ENCODE results near the gene PKD2L1. TPM values are rescaled to one million over a fixed set of nuclear protein-coding genes. Genes with fewer than 3 reads are reported as not detected.
A peak's percentile ranks its signal among the peaks of the same experiment; 100 is the strongest.

Gene PKD2L1
- total RNA-seq, 1 experiment from 2014 or later = not detected

- Histone ChIP-seq H3K4me3 (ENCODE audit: low read length) (no peak overlapping the region), H3K4me2 (ENCODE audit: low read length) (no peak overlapping the region), H3K4me1 (ENCODE audit: insufficient read depth, low read length) (peaks cover 5% of the 10 kb centered on the region; the same call in 1 of the 2 replicates), H3K27me3 (ENCODE audit: low read length) (peaks cover 9% of the 10 kb centered on the region), H3F3A (ENCODE audit: low read length, unreplicated experiment) (no peaks in the 10 kb centered on the region), H3K9me3 (ENCODE audit: low read length) (no peaks in the 10 kb centered on the region), H2AFZ (ENCODE audit: low read length) (no peak overlapping the region), H3K27ac (ENCODE audit: low read length) (no peak overlapping the region), H3K36me3 (ENCODE audit: low read depth, low read length) (no peaks in the 10 kb centered on the region), H3K9ac (ENCODE audit: low read length) (no peak overlapping the region), H3K79me2 (ENCODE audit: low read length) (no peaks in the 10 kb centered on the region), H3K9me2 (replicated peaks; ENCODE audit: low read length) (no peaks in the 10 kb centered on the region), H4K20me1 (ENCODE audit: low read length) (no peaks in the 10 kb centered on the region)
- ATAC-seq = no peak
- DNase-seq = no peak
- BruUV-seq (replicated peaks) = no TSS peak
- no peak for TF ChIP-seq CTCF (conservative IDR thresholded peaks at IDR 0.05; ENCODE audit: low read depth, low read length)
- no peak for TF ChIP-seq EZH2 (IDR thresholded peaks at IDR 0.05; ENCODE audit: low read length, unreplicated experiment)
- TF ChIP-seq EZH2phosphoT487 (IDR thresholded peaks at IDR 0.05; ENCODE audit: borderline replicate concordance, low read length) = no peak
- intact Hi-C loops (cut with micrococcal nuclease) = no loop called here
- ChIA-PET POLR2A (ENCODE audit: unreplicated experiment) (no interaction called here), CTCF (no interaction called here)
Observed at GRCh38 chr10:100311298-100311697, 18.7 kb downstream of the PKD2L1 start.

- peaks cover 2% of the 10 kb centered on the region; the same call in 1 of the 2 replicates for H3K27me3 ChIP-seq (ENCODE audit: low read length)
- ChIA-PET POLR2A (ENCODE audit: unreplicated experiment) (no interaction called here), CTCF (interaction anchor here (0.6 kb wide), 1 partner anchor 201 kb away, joined by 4 read pairs; no protein-coding TSS in a partner anchor)
- 0 out of 2 replicates have a peak overlapping the region, but pooled peaks have one; percentile 13 for H3K4me2 ChIP-seq (ENCODE audit: low read length)
- peaks cover 5% of the 10 kb centered on the region; the same call in 1 of the 2 replicates for H3K4me1 ChIP-seq (ENCODE audit: insufficient read depth, low read length)
- no peak overlapping the region for H3K27ac ChIP-seq (ENCODE audit: low read length)
- H4K20me1 ChIP-seq (ENCODE audit: low read length) = no peaks in the 10 kb centered on the region
- intact Hi-C loops (cut with micrococcal nuclease) = no loop called here
- ATAC-seq (peak; percentile 38), DNase-seq (peak; percentile 48)
- H3K9me2 ChIP-seq (replicated peaks; ENCODE audit: low read length) = no peaks in the 10 kb centered on the region
- no peaks in the 10 kb centered on the region for H3K79me2 ChIP-seq (ENCODE audit: low read length)
- H3K9ac ChIP-seq (ENCODE audit: low read length) = no peak overlapping the region
- H3K4me3 ChIP-seq (ENCODE audit: low read length) = no peak overlapping the region
- no peaks in the 10 kb centered on the region for H3K36me3 ChIP-seq (ENCODE audit: low read depth, low read length)
- TF ChIP-seq EZH2 (IDR thresholded peaks at IDR 0.05; ENCODE audit: low read length, unreplicated experiment) = no peak
- no peak for TF ChIP-seq EZH2phosphoT487 (IDR thresholded peaks at IDR 0.05; ENCODE audit: borderline replicate concordance, low read length)
- H3K9me3 ChIP-seq (ENCODE audit: low read length) = no peaks in the 10 kb centered on the region
- H3F3A ChIP-seq (ENCODE audit: low read length, unreplicated experiment) = no peaks in the 10 kb centered on the region
- no peak overlapping the region for H2AFZ ChIP-seq (ENCODE audit: low read length)
- no TSS peak for BruUV-seq (replicated peaks)
Observed at GRCh38 chr10:100307684-100308083, 22.3 kb downstream of the PKD2L1 start.

GRCh38 chr10:100306861-100307260 is 23.2 kb downstream of the PKD2L1 start:
- Histone ChIP-seq H3K9me3 (ENCODE audit: low read length) (no peaks in the 10 kb centered on the region), H3K9me2 (replicated peaks; ENCODE audit: low read length) (no peaks in the 10 kb centered on the region), H2AFZ (ENCODE audit: low read length) (no peak overlapping the region), H4K20me1 (ENCODE audit: low read length) (no peaks in the 10 kb centered on the region), H3K4me2 (ENCODE audit: low read length) (no peak overlapping the region), H3F3A (ENCODE audit: low read length, unreplicated experiment) (no peaks in the 10 kb centered on the region), H3K36me3 (ENCODE audit: low read depth, low read length) (no peaks in the 10 kb centered on the region), H3K27me3 (ENCODE audit: low read length) (no peaks in the 10 kb centered on the region), H3K27ac (ENCODE audit: low read length) (no peak overlapping the region), H3K4me1 (ENCODE audit: insufficient read depth, low read length) (peaks cover 5% of the 10 kb centered on the region; the same call in 1 of the 2 replicates), H3K4me3 (ENCODE audit: low read length) (no peak overlapping the region), H3K9ac (ENCODE audit: low read length) (no peak overlapping the region), H3K79me2 (ENCODE audit: low read length) (no peaks in the 10 kb centered on the region)
- DNase-seq (no peak), ATAC-seq (no peak)
- intact Hi-C loops (cut with micrococcal nuclease) = no loop called here
- TF ChIP-seq EZH2 (IDR thresholded peaks at IDR 0.05; ENCODE audit: low read length, unreplicated experiment) = no peak
- no peak for TF ChIP-seq EZH2phosphoT487 (IDR thresholded peaks at IDR 0.05; ENCODE audit: borderline replicate concordance, low read length)
- no peak for TF ChIP-seq CTCF (conservative IDR thresholded peaks at IDR 0.05; ENCODE audit: low read depth, low read length)
- ChIA-PET CTCF (no interaction called here), POLR2A (ENCODE audit: unreplicated experiment) (no interaction called here)
- no TSS peak for BruUV-seq (replicated peaks)
